H1 (cell line): ENCODE measurements around the gene CD300LB. TPM values are rescaled to one million over a fixed set of nuclear protein-coding genes. Genes with fewer than 3 reads are reported as not detected.

Source experiments
- CTCF ChIA-PET: fragments of 300-600 bp; sonication (Branson Sonifier 250); formaldehyde crosslinking; loops from one replicate; lab custom pipeline; 2021; ENCODE audit not compliant: partially characterized antibody; lab: Charles Lee
- POLR2A ChIA-PET: fragments of 300-600 bp; sonication (Branson Sonifier 250); formaldehyde crosslinking; loops from one replicate; lab custom pipeline; 2021; ENCODE audit warnings: inconsistent platforms; ENCODE audit not compliant: partially characterized antibody; lab: Charles Lee
- DNase-seq, 2 experiments: peaks; one replicate each; pipeline versions ENCODE4 v3.0.0 to v3.0.0-alpha.2; 2010 to 2022; ENCODE audit warnings: low spot score in 2 of 2, low read depth in 1 of 2, mixed read lengths in 1 of 2
- FAIRE-seq: peaks from 2 replicates; lab custom pipeline; 2011; peaks lifted over from hg19 to GRCh38; lab: Jason Lieb, UNC
- H2AFZ ChIP-seq: 2 replicates; pipeline ENCODE4 v1.8.1; 2012; ENCODE audit warnings: low read length, inconsistent platforms
- H2AK5ac ChIP-seq: 2 replicates; pipeline ENCODE4 v1.6.1; 2013; ENCODE audit warnings: low read depth, low read length
- H2BK120ac ChIP-seq: replicated peaks from 2 replicates; pipeline ENCODE3; 2013; ENCODE audit warnings: low read depth, low read length, inconsistent platforms
- H2BK12ac ChIP-seq: 2 replicates; pipeline ENCODE4 v1.6.1; 2013; ENCODE audit warnings: low read depth, low read length
- H2BK15ac ChIP-seq: 2 replicates; pipeline ENCODE4 v1.6.1; 2013; ENCODE audit warnings: low read length
- H2BK20ac ChIP-seq: 2 replicates; pipeline ENCODE4 v1.6.1; 2013; ENCODE audit warnings: low read length
- H2BK5ac ChIP-seq: 2 replicates; pipeline ENCODE4 v1.6.1; 2013; ENCODE audit warnings: low read depth, low read length
- H3K14ac ChIP-seq: 2 replicates; pipeline ENCODE4 v1.6.1; 2013; ENCODE audit warnings: inconsistent platforms; ENCODE audit not compliant: insufficient read length
- H3K18ac ChIP-seq: 2 replicates; pipeline ENCODE4 v1.6.1; 2013; ENCODE audit warnings: low read length; ENCODE audit errors: extremely low read depth
- H3K23ac ChIP-seq: 2 replicates; pipeline ENCODE4 v1.6.1; 2013; ENCODE audit warnings: inconsistent platforms; ENCODE audit not compliant: insufficient read length
- H3K23me2 ChIP-seq: 2 replicates; pipeline ENCODE4 v1.6.1; 2013; ENCODE audit warnings: low read depth, low read length
- H3K27ac ChIP-seq: 2 replicates; pipeline ENCODE4 v1.6.1; 2011; ENCODE audit warnings: low read depth, low read length, inconsistent platforms
- H3K27me3 ChIP-seq, 4 experiments: replicated peaks in 1 of 4; 1 replicate in 1 of 4; 2 replicates in 3 of 4; pipeline versions ENCODE4 v1.6.1 to v1.8.1; 2011 to 2013; ENCODE audit warnings: low read length in 3 of 4, mild to moderate bottlenecking in 3 of 4, inconsistent platforms in 2 of 4, mixed read lengths in 2 of 4, moderate library complexity in 1 of 4; ENCODE audit not compliant: control insufficient read depth in 3 of 4, insufficient read depth in 3 of 4; ENCODE audit errors: extremely low read depth in 1 of 4
- H3K36me3 ChIP-seq, 4 experiments: 2 replicates each; pipeline versions ENCODE4 v1.6.1 to v1.8.1; 2011 to 2013; ENCODE audit warnings: mild to moderate bottlenecking in 4 of 4, low read length in 3 of 4, moderate library complexity in 2 of 4, control low read depth in 1 of 4, inconsistent platforms in 1 of 4; ENCODE audit not compliant: insufficient read depth in 4 of 4, control insufficient read depth in 2 of 4
- H3K4ac ChIP-seq: replicated peaks from 2 replicates; pipeline ENCODE3; 2013; ENCODE audit warnings: low read length, low read depth, mixed read lengths, inconsistent platforms; ENCODE audit not compliant: insufficient read length
- H3K4me1 ChIP-seq, 4 experiments: replicated peaks in 1 of 4; 1 replicate in 1 of 4; 2 replicates in 3 of 4; pipeline versions ENCODE4 v1.6.1 to v1.8.1; 2011 to 2013; ENCODE audit warnings: low read length in 3 of 4, inconsistent platforms in 2 of 4, mixed read lengths in 1 of 4; ENCODE audit not compliant: insufficient read depth in 4 of 4, control insufficient read depth in 3 of 4
- H3K4me2 ChIP-seq, 2 experiments: 2 replicates each; pipeline versions ENCODE4 v1.6.1 to v1.8.1; 2011 to 2013; ENCODE audit warnings: low read depth in 2 of 2, low read length in 2 of 2, control low read depth in 1 of 2, inconsistent platforms in 1 of 2, mild to moderate bottlenecking in 1 of 2; ENCODE audit not compliant: insufficient read depth in 1 of 2
- H3K4me3 ChIP-seq, 4 experiments: fragments of 200-600, 300-600 bp in 1 of 4; sonication (generic), shearing (Covaris generic), sonication (Bioruptor Twin) in 1 of 4; 2 replicates each; pipeline versions ENCODE4 v1.5.1 to v1.8.1; 2011 to 2016; ENCODE audit warnings: low read length in 4 of 4, low read depth in 3 of 4, control low read depth in 2 of 4, inconsistent platforms in 2 of 4, mild to moderate bottlenecking in 2 of 4, mixed read lengths in 1 of 4, moderate library complexity in 1 of 4; ENCODE audit not compliant: insufficient read depth in 2 of 4; ENCODE audit errors: extremely low read depth in 1 of 4
- H3K56ac ChIP-seq: replicated peaks from 2 replicates; pipeline ENCODE3; 2013; ENCODE audit warnings: low read depth, mild to moderate bottlenecking, mixed read lengths, low read length, inconsistent platforms; ENCODE audit not compliant: insufficient read length
- H3K79me1 ChIP-seq: 2 replicates; pipeline ENCODE4 v1.6.1; 2013; ENCODE audit warnings: low read depth, low read length, control low read depth
- H3K79me2 ChIP-seq, 2 experiments: 2 replicates each; pipeline versions ENCODE4 v1.6.1 to v1.8.1; 2012 to 2013; ENCODE audit warnings: low read length in 2 of 2, mild to moderate bottlenecking in 2 of 2, inconsistent platforms in 1 of 2; ENCODE audit not compliant: insufficient read depth in 2 of 2, control insufficient read depth in 1 of 2
- H3K9ac ChIP-seq, 4 experiments: replicated peaks in 1 of 4; 1 replicate in 1 of 4; 2 replicates in 3 of 4; pipeline versions ENCODE4 v1.6.1 to v1.8.1; 2011 to 2013; ENCODE audit warnings: low read depth in 3 of 4, low read length in 3 of 4, control low read depth in 2 of 4, mild to moderate bottlenecking in 2 of 4, moderate library complexity in 2 of 4, inconsistent platforms in 1 of 4; ENCODE audit errors: extremely low read depth in 1 of 4
- H3K9me3 ChIP-seq, 2 experiments: 2 replicates each; pipeline versions ENCODE4 v1.6.1 to v1.8.1; 2012 to 2013; ENCODE audit warnings: mild to moderate bottlenecking in 2 of 2, moderate library complexity in 2 of 2, control low read depth in 1 of 2, inconsistent platforms in 1 of 2, low read depth in 1 of 2, low read length in 1 of 2, mixed read lengths in 1 of 2; ENCODE audit not compliant: insufficient read depth in 2 of 2
- H4K20me1 ChIP-seq, 2 experiments: replicated peaks in 1 of 2; 2 replicates each; pipeline versions ENCODE3 to v1.8.1; 2011 to 2013; ENCODE audit warnings: inconsistent platforms in 2 of 2, low read length in 2 of 2, mild to moderate bottlenecking in 1 of 2; ENCODE audit not compliant: insufficient read depth in 2 of 2, control insufficient read depth in 1 of 2
- H4K5ac ChIP-seq: 2 replicates; pipeline ENCODE4 v1.6.1; 2013; ENCODE audit warnings: low read length, low read depth, mixed read lengths, inconsistent platforms; ENCODE audit not compliant: insufficient read length
- H4K8ac ChIP-seq: 2 replicates; pipeline ENCODE4 v1.8.0; 2013; ENCODE audit warnings: mild to moderate bottlenecking, moderate library complexity, low read length, inconsistent platforms; ENCODE audit not compliant: insufficient read depth; ENCODE audit errors: extremely low read depth
- H4K91ac ChIP-seq: replicated peaks from 2 replicates; pipeline ENCODE3; 2013; ENCODE audit warnings: low read length, mixed read lengths, inconsistent platforms; ENCODE audit not compliant: insufficient read length
- ATF2 ChIP-seq: IDR thresholded peaks from 2 replicates; pipeline ENCODE4 v1.6.1; 2012; ENCODE audit warnings: low read length, inconsistent platforms
- CBX8 ChIP-seq: fragments of 300-800, 300-1000 bp; sonication (generic); IDR thresholded peaks from 2 replicates; pipeline ENCODE4 v1.7.1; 2016; ENCODE audit warnings: low read depth, low read length, borderline replicate concordance
- CTCF ChIP-seq, 3 experiments: IDR thresholded peaks; 1 replicate in 2 of 3; 2 replicates in 1 of 3; pipeline versions ENCODE4 v1.5.1 to v1.6.1; 2011; ENCODE audit warnings: low read length in 3 of 3, mild to moderate bottlenecking in 3 of 3, inconsistent platforms in 2 of 3, low read depth in 1 of 3, moderate library complexity in 1 of 3; ENCODE audit not compliant: insufficient read depth in 1 of 3; ENCODE audit errors: control extremely low read depth in 1 of 3
- POU5F1 ChIP-seq: IDR thresholded peaks from 2 replicates; pipeline ENCODE4 v1.6.1; 2011; ENCODE audit warnings: low read depth, mild to moderate bottlenecking, low read length, moderate library complexity
- RBBP5 ChIP-seq: IDR thresholded peaks from 2 replicates; pipeline ENCODE4 v1.7.1; 2012; ENCODE audit warnings: low read depth, mild to moderate bottlenecking, inconsistent platforms, low read length, moderate library complexity, borderline replicate concordance
- SP1 ChIP-seq: IDR thresholded peaks from 2 replicates; pipeline ENCODE4 v1.6.1; 2011; ENCODE audit warnings: low read depth, low read length
- SP2 ChIP-seq: IDR thresholded peaks from 2 replicates; pipeline ENCODE4 v1.6.1; 2012; ENCODE audit warnings: mild to moderate bottlenecking, low read length, inconsistent platforms
- SUZ12 ChIP-seq: fragments of 200-600 bp; sonication (generic); IDR thresholded peaks from 2 replicates; pipeline ENCODE4 v1.6.1; 2012; ENCODE audit warnings: mild to moderate bottlenecking, inconsistent platforms, low read length, moderate library complexity, mixed read lengths
- TCF12 ChIP-seq: IDR thresholded peaks from 2 replicates; pipeline ENCODE4 v1.6.1; 2011; ENCODE audit warnings: low read depth, mild to moderate bottlenecking, low read length
- WGBS, 2 experiments: shearing (Covaris generic) in 1 of 2; methylation state at CpG; one replicate each; pipeline versions ENCODE4 v1.1.6 to v1.1.7; 2013 to 2015; ENCODE audit warnings: low lambda C conversion rate in 2 of 2, mixed read lengths in 2 of 2, inconsistent platforms in 1 of 2, low coverage in 1 of 2, missing lambda C conversion rate in 1 of 2; ENCODE audit not compliant: insufficient replicate concordance in 2 of 2, insufficient coverage in 1 of 2, insufficient read length in 1 of 2; ENCODE audit errors: extremely low coverage in 1 of 2, missing lambda C conversion rate in 1 of 2; 5-methylcytosine and 5-hydroxymethylcytosine counted together
- polyA plus RNA-seq, 7 experiments: library from polyadenylated mRNA; depleted of rRNA in 3 of 7; stranded (reverse) in 5 of 7; unstranded in 2 of 7; fragments of >200 nt in 5 of 7; fragments of 200-250 nt in 2 of 7; gene quantifications; 1 replicate in 5 of 7; 2 replicates in 1 of 7; 4 replicates in 1 of 7; pipeline versions ENCODE4 v1.2.1 to v1.2.3, GENCODE V29; 2011 to 2013; ENCODE audit warnings: missing spikeins in 2 of 7, mixed read lengths in 2 of 7
- total RNA-seq: library from RNA; stranded (reverse); fragmentation: NEBNext Ultra II Directional; extraction: Animal tissue kit (Norgen Biotek cat#: 25700); gene quantifications from 2 replicates; pipeline ENCODE4 v1.2.1, GENCODE V29; 2021

The CD300LB gene
- total and polyA plus RNA-seq, 2 of the 8 experiments (the other 6 are each of a cell fraction or from before 2014, with no cell fraction given), result not detected

GRCh38 chr17:74574489-74575142, 43.3 kb upstream of the CD300LB start:
- Histone ChIP-seq H3K4me1 (no peaks in the 10 kb centered on the region), H3K56ac (no peak overlapping the region), H3K9ac (no peak overlapping the region), H4K91ac (no peak overlapping the region), H2BK15ac (no peak overlapping the region), H3K4me2 (no peak overlapping the region), H4K5ac (no peak overlapping the region), H3K27ac (no peak overlapping the region), H3K18ac (no peak overlapping the region), H3K23ac (no peak overlapping the region), H3K14ac (no peak overlapping the region), H3K4me3 (no peak overlapping the region), H4K8ac (no peak overlapping the region), H3K27me3 (0 out of 7 replicates have a peak, but pooled peaks cover 0 to 5% (median 0%) of the 10 kb centered on the region in 4 experiments), H2BK120ac (no peak overlapping the region), H4K20me1 (no peaks in the 10 kb centered on the region), H2BK12ac (no peak overlapping the region), H3K9me3 (no peaks in the 10 kb centered on the region), H2BK5ac (no peak overlapping the region), H3K23me2 (no peaks in the 10 kb centered on the region), H3K79me2 (no peaks in the 10 kb centered on the region), H3K4ac (no peak overlapping the region), H3K36me3 (no peaks in the 10 kb centered on the region), H3K79me1 (no peaks in the 10 kb centered on the region), H2AFZ (no peak overlapping the region), H2BK20ac (no peak overlapping the region), H2AK5ac (no peak overlapping the region)
- WGBS, 2 experiments, result 85% methylated on average over 5 of the region's 5 CpGs; no CpG with 5 or more reads in 1 of the 2 experiments
- POLR2A ChIA-PET, result no interaction called here
- FAIRE-seq, result no peak
- no peak for DNase-seq
- CTCF ChIA-PET, result interaction anchor here (0.6 to 1.9 kb wide), 7 partner anchors 7 to 273 kb away, joined by 3 to 8 read pairs (median 3); partner anchors contain the start of gene CD300LD
- no peak for TF ChIP-seq ATF2
- TF ChIP-seq SP2, result no peak
- TF ChIP-seq RBBP5, result no peak
- no peak for TF ChIP-seq TCF12
- no peak for TF ChIP-seq CBX8
- TF ChIP-seq SUZ12, result no peak
- TF ChIP-seq POU5F1, result no peak
- no peak for TF ChIP-seq CTCF (IDR thresholded peaks at IDR 0.05; ENCODE audit: control extremely low read depth in 1 of 3, insufficient read depth in 1 of 3, low read depth in 1 of 3, low read length in 3 of 3)
- no peak for TF ChIP-seq SP1
